Mammary epithelial cell (primary cell): Measurements from ENCODE around the gene MICU1.

Source experiments
- CTCF ChIP-seq, 2 donors: IDR thresholded peaks in 1 of 2; conservative IDR thresholded peaks in 1 of 2; 2 replicates each; pipeline ENCODE4 v1.5.1; 2011 to 2012; ENCODE audit warnings: inconsistent platforms in 2 of 2, low read length in 2 of 2, mild to moderate bottlenecking in 2 of 2, control low read depth in 1 of 2, low read depth in 1 of 2; ENCODE audit not compliant: insufficient read depth in 1 of 2; ENCODE audit errors: extremely low read depth in 1 of 2
- EZH2 ChIP-seq: IDR thresholded peaks from 2 replicates; pipeline ENCODE4 v1.6.1; 2012; ENCODE audit warnings: low read length, inconsistent platforms, borderline replicate concordance

- TF ChIP-seq CTCF (conservative IDR thresholded peaks at IDR 0.05 in 1 of 2, IDR thresholded peaks at IDR 0.05 in 1 of 2; ENCODE audit: extremely low read depth in 1 of 2, insufficient read depth in 1 of 2, low read depth in 1 of 2, low read length in 2 of 2) (no peak), EZH2 (no peak)
Observed at GRCh38 chr10:72587568-72587967, 38.3 kb downstream of the MICU1 start.
